Epithelial cell of esophagus (primary cell): ENCODE data around the gene LRRC8E.
"Not testable (repeated sequence)": the region's sequence is repeated elsewhere in the genome, so short reads cannot be mapped to it uniquely, and the experiment has no call there.

Source experiments
- DNase-seq: peaks from one replicate; pipeline ENCODE4 v3.0.0; 2010; ENCODE audit warnings: low read depth
- H3K4me3 ChIP-seq: 2 replicates; pipeline ENCODE4 v1.5.1; 2011; ENCODE audit warnings: mild to moderate bottlenecking, low read length, control low read depth
- TF ChIP-seq, protein P1 (sequence below): IDR thresholded peaks from 2 replicates; pipeline ENCODE4 v1.5.1; 2011; ENCODE audit warnings: low read depth, mild to moderate bottlenecking, low read length, control low read depth, inconsistent platforms; ENCODE audit not compliant: insufficient read depth; ENCODE audit errors: missing control alignments

LRRC8E gene

GRCh38 chr19:7887408-7888144 lies 734 bp upstream of the LRRC8E start:
- no peak for DNase-seq
- TF ChIP-seq, protein P1, sequence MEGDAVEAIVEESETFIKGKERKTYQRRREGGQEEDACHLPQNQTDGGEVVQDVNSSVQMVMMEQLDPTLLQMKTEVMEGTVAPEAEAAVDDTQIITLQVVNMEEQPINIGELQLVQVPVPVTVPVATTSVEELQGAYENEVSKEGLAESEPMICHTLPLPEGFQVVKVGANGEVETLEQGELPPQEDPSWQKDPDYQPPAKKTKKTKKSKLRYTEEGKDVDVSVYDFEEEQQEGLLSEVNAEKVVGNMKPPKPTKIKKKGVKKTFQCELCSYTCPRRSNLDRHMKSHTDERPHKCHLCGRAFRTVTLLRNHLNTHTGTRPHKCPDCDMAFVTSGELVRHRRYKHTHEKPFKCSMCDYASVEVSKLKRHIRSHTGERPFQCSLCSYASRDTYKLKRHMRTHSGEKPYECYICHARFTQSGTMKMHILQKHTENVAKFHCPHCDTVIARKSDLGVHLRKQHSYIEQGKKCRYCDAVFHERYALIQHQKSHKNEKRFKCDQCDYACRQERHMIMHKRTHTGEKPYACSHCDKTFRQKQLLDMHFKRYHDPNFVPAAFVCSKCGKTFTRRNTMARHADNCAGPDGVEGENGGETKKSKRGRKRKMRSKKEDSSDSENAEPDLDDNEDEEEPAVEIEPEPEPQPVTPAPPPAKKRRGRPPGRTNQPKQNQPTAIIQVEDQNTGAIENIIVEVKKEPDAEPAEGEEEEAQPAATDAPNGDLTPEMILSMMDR, result no peak

DNA sequence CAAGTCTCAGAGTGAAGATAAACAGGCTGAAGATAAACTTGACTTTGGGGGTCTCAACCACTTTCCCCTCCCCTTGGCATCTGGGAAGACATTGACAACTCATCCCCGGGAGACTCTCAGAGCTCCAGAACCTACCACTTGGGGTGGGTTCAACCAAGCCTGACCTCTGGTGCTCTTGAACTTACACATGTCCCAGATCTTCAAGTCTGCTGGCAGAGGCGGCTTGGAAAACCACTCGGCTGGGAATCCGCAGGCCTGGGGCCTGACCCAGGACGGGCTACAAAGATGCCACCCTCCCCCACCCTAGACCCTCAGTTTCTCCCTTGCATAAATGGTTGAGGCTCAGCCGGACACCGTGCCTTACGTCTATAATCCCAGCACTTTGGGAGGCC lies 512 bp downstream of the LRRC8E start:
- no peak for DNase-seq
- peak overlapping the region; percentile 68 for H3K4me3 ChIP-seq
- TF ChIP-seq, protein P1, result no peak

More at GRCh38 chr19:7887408-7888144, 734 bp upstream of the LRRC8E start:
- H3K4me3 ChIP-seq, result no peak overlapping the region

DNA sequence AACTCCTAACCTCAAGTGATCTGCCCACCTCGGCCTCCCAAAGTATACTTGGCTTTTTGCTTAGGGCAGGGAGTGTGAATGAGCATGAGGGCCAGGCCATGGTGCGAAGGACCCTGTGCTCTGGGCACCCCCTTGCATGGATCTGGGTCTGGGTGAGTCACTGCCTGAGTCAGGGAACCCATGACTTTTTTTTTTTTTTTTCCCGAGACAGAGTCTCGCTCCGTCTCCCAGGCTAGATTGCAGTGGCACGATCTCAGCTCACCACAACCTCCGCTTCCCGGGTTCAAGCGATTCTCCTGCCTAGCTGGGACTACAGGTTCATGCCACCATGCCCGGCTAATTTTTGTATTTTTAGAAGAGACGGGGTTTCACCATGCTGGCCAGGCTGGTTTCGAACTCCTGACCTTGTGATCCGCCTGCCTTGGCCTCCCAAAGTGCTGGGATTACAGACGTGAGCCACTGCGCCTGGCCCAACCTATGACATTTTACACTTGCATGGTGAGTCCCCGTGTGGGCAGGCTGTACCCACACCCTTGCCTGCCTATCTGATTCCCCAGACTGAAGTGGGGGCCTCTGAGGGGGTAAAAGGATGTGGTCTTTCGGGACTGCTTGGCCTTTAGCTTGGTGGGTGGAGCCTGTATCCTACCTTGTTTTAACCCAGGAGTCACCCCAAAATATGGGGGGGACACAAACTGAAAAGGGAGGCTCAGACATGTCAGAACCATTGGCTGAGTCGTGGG lies 5.2 kb downstream of the LRRC8E start:
- H3K4me3 ChIP-seq, result not testable (repeated sequence)
- peak; percentile 49 for DNase-seq

GRCh38 chr19:7894612-7895309 lies 6.5 kb downstream of the LRRC8E start:
- TF ChIP-seq, protein P1, result no peak
- peak; percentile 50 for DNase-seq
- no peak overlapping the region for H3K4me3 ChIP-seq

DNA sequence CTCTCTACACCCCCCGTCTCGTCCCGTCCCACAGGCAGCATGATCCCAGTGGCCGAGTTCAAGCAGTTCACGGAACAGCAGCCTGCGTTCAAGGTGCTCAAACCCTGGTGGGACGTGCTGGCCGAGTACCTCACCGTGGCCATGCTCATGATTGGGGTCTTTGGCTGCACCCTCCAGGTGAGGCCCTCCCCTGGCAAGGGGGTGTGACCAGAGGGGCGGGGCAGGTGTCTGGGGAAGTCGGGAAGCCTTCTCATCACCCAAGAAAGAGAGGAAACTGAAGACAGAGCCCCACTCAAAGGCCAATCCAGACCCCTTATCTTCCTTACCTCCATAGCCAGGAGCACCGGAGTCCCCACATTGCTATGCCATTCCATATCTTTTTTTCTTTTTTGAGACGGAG lies 7.3 kb downstream of the LRRC8E start:
- TF ChIP-seq, protein P1, result no peak
- no peak for DNase-seq
- H3K4me3 ChIP-seq, result no peak overlapping the region

DNA sequence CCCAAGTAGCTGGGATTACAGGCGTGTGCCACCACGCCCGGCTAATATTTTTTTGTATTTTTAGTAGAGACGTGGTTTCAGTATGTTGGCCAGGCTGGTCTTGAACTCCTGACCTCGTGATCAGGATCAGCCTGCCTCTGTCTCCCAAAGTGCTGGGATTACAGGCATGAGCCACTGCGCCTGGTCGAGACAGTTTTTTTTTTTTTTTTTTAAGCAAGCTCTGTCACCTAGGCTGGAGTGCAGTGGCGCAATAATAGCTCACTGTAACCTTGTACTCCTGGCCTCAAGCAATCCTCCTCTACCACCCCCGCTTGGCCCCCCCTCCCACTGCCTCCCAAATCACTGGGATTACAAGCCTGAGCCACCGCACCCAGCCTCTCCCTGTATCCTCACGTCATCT lies 9.0 kb downstream of the LRRC8E start:
- no peak overlapping the region for H3K4me3 ChIP-seq
- TF ChIP-seq, protein P1, result no peak
- peak; percentile 67 for DNase-seq

DNA sequence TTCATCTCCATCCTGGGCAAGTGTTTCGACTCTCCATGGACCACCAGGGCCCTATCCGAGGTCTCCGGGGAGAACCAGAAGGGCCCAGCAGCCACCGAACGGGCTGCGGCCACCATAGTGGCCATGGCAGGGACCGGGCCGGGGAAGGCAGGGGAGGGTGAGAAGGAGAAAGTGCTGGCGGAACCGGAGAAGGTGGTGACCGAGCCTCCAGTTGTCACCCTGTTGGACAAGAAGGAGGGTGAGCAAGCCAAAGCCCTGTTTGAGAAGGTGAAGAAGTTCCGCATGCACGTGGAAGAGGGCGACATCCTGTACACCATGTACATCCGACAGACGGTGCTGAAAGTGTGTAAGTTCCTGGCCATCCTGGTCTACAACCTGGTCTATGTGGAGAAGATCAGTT lies 10.7 kb downstream of the LRRC8E start:
- no peak for DNase-seq
- no peak overlapping the region for H3K4me3 ChIP-seq
- TF ChIP-seq, protein P1, result no peak
